Measurements from ENCODE around the gene VAV1. TPM values are rescaled to one million over a fixed set of nuclear protein-coding genes. Genes with fewer than 3 reads are reported as not detected.
"Not testable (repeated sequence)": the region's sequence is repeated elsewhere in the genome, so short reads cannot be mapped to it uniquely, and the experiment has no call there.

The VAV1 gene
- total and polyA plus RNA-seq, 12 donors = 1.1 to 21.1 (median 9.1) TPM

- H3K36me3 ChIP-seq (replicated peaks in 1 of 2) = no peaks in the 10 kb centered on the region
- no peaks in the 10 kb centered on the region for H3K9me3 ChIP-seq (replicated peaks in 1 of 3)
- TF ChIP-seq CTCF (IDR thresholded peaks at IDR 0.05) = no peak
- TF ChIP-seq POLR2A (IDR thresholded peaks at IDR 0.05) = no peak
- 0 to 7% (median 4%) methylated on average over 7 to 15 of the region's 15 CpGs for WGBS, 4 donors
- H3K27me3 ChIP-seq = no peaks in the 10 kb centered on the region
- no peak overlapping the region for H3K27ac ChIP-seq
- intact Hi-C loops (cut with DNase I) = no loop called here
- DNase-seq = no peak
- H3K4me1 ChIP-seq (replicated peaks in 1 of 2) = peaks cover 6 to 11% of the 10 kb centered on the region in 2 donors
- H3K4me3 ChIP-seq = peak overlapping the region in 1 of 4 donors; percentile 11
These were observed 5.5 kb upstream of the VAV1 start for GRCh38 chr19:6767081-6767356.

- DNase-seq = peak in 6 of 7 donors; percentile 42 to 71 (median 64)
- no peaks in the 10 kb centered on the region for H3K36me3 ChIP-seq (replicated peaks in 1 of 2)
- H3K27me3 ChIP-seq = no peaks in the 10 kb centered on the region
- intact Hi-C loops (cut with DNase I) = no loop called here
- peak within 1 kb of the TSS in 1 of 4 donors; percentile 11 for H3K4me3 ChIP-seq
- 4 to 7% (median 5%) methylated on average over 25 to 47 of the region's 47 CpGs for WGBS, 4 donors
- H3K27ac ChIP-seq = no peak within 1 kb of the TSS
- no peaks in the 10 kb centered on the region for H3K9me3 ChIP-seq (replicated peaks in 1 of 3)
- TF ChIP-seq CTCF (IDR thresholded peaks at IDR 0.05) = no peak
- no peak for TF ChIP-seq POLR2A (IDR thresholded peaks at IDR 0.05)
- H3K4me1 ChIP-seq (replicated peaks in 1 of 2) = peaks cover 6 to 11% of the 10 kb centered on the region in 2 donors
These were observed 4.9 kb upstream of the VAV1 start, which contains the start of gene SH2D3A for GRCh38 chr19:6767357-6768235. TSS of gene SH2D3A (minus strand) at chr19:6767435. CDS start at chr19:6763748, 3,687 bp downstream.

GRCh38 chr19:6768236-6768785 lies 4.2 kb upstream of the VAV1 start:
- Histone ChIP-seq H3K27ac (no peak overlapping the region), H3K36me3 (replicated peaks in 1 of 2) (no peaks in the 10 kb centered on the region), H3K4me1 (replicated peaks in 1 of 2) (peaks cover 6 to 11% of the 10 kb centered on the region in 2 donors), H3K27me3 (no peaks in the 10 kb centered on the region), H3K4me3 (no peak overlapping the region), H3K9me3 (replicated peaks in 1 of 3) (no peaks in the 10 kb centered on the region)
- no peak for TF ChIP-seq CTCF (IDR thresholded peaks at IDR 0.05)
- TF ChIP-seq POLR2A (IDR thresholded peaks at IDR 0.05) = no peak
- WGBS, 4 donors = 61 to 73% (median 70%) methylated on average over 8 of the region's 8 CpGs
- intact Hi-C loops (cut with DNase I) = no loop called here
- DNase-seq = no peak

GRCh38 chr19:6769006-6769619 lies 3.4 kb upstream of the VAV1 start:
- intact Hi-C loops (cut with DNase I) = no loop called here
- H3K4me1 ChIP-seq (replicated peaks in 1 of 2) = peaks cover 6 to 11% of the 10 kb centered on the region in 2 donors
- no peaks in the 10 kb centered on the region for H3K27me3 ChIP-seq

GRCh38 chr19:6771648-6772027 lies 870 bp upstream of the VAV1 start:
- H3K9me3 ChIP-seq (replicated peaks in 1 of 3); H3K27me3 ChIP-seq; H3K4me3 ChIP-seq; intact Hi-C loops (cut with DNase I); DNase-seq; H3K36me3 ChIP-seq (replicated peaks in 1 of 2); H3K27ac ChIP-seq: not testable (repeated sequence)
- H3K4me1 ChIP-seq (replicated peaks in 1 of 2) = peaks cover 6 to 11% of the 10 kb centered on the region in 2 donors
- 74 to 88% (median 84%) methylated on average over 7 of the region's 7 CpGs for WGBS, 4 donors

More at GRCh38 chr19:6769006-6769619, 3.4 kb upstream of the VAV1 start:
- Histone ChIP-seq H3K27ac (no peak overlapping the region), H3K9me3 (replicated peaks in 1 of 3) (no peaks in the 10 kb centered on the region), H3K36me3 (replicated peaks in 1 of 2) (no peaks in the 10 kb centered on the region), H3K4me3 (no peak overlapping the region)
- TF ChIP-seq POLR2A (IDR thresholded peaks at IDR 0.05) (no peak), CTCF (IDR thresholded peaks at IDR 0.05) (peak; percentile 15 to 35 (median 26))
- 53 to 63% (median 59%) methylated on average over 10 to 11 of the region's 11 CpGs for WGBS, 4 donors
- DNase-seq = no peak
